Endodermal cell (in vitro differentiated cells): ENCODE results near the gene ACTN4. TPM values are rescaled to one million over a fixed set of nuclear protein-coding genes. Genes with fewer than 3 reads are reported as not detected.

ENCODE experiments used
- DNase-seq: peaks from one replicate; pipeline ENCODE4 v3.0.0-alpha.2; 2017
- H3K27ac ChIP-seq: 2 replicates; pipeline ENCODE4 v1.5.1; 2013; ENCODE audit warnings: mild to moderate bottlenecking, low read depth, low read length, moderate library complexity
- H3K27me3 ChIP-seq: 2 replicates; pipeline ENCODE4 v1.6.1; 2013; ENCODE audit warnings: mild to moderate bottlenecking, low read length, moderate library complexity; ENCODE audit not compliant: insufficient read depth, control insufficient read depth, poor library complexity, severe bottlenecking
- H3K36me3 ChIP-seq: 2 replicates; pipeline ENCODE4 v1.7.0; 2013; ENCODE audit warnings: mild to moderate bottlenecking, low read length, moderate library complexity; ENCODE audit not compliant: control insufficient read depth, insufficient read depth
- H3K4me1 ChIP-seq: one replicate; pipeline ENCODE4 v1.7.0; 2013; ENCODE audit warnings: low read length; ENCODE audit not compliant: control insufficient read depth, insufficient read depth
- H3K4me3 ChIP-seq: 2 replicates; pipeline ENCODE4 v1.5.1; 2013; ENCODE audit warnings: mild to moderate bottlenecking, low read length, moderate library complexity
- H3K9ac ChIP-seq: 2 replicates; pipeline ENCODE4 v1.6.1; 2013; ENCODE audit warnings: mild to moderate bottlenecking, low read length, moderate library complexity; ENCODE audit not compliant: poor library complexity, severe bottlenecking; ENCODE audit errors: extremely low read depth
- H3K9me3 ChIP-seq: 2 replicates; pipeline ENCODE4 v1.6.1; 2013; ENCODE audit warnings: mild to moderate bottlenecking, low read length, moderate library complexity; ENCODE audit not compliant: control insufficient read depth
- H3K27ac Mint-ChIP-seq: 2 replicates; pipeline ENCODE4 v1.8.0; 2020; ENCODE audit warnings: mixed read lengths
- H3K27me3 Mint-ChIP-seq: 2 replicates; pipeline ENCODE4 v1.8.0; 2021; ENCODE audit warnings: mild to moderate bottlenecking, mixed read lengths; ENCODE audit not compliant: insufficient read depth
- H3K36me3 Mint-ChIP-seq: 2 replicates; pipeline ENCODE4 v1.8.0; 2020; ENCODE audit warnings: low read depth, mixed read lengths
- H3K4me1 Mint-ChIP-seq: 2 replicates; pipeline ENCODE4 v1.8.0; 2020; ENCODE audit warnings: mixed read lengths
- H3K4me3 Mint-ChIP-seq: 2 replicates; pipeline ENCODE4 v1.8.0; 2020; ENCODE audit warnings: mild to moderate bottlenecking, moderate library complexity, mixed read lengths
- H3K9me3 Mint-ChIP-seq: 2 replicates; pipeline ENCODE4 v1.8.0; 2020; ENCODE audit warnings: mild to moderate bottlenecking, mixed read lengths
- CTCF ChIP-seq: fragments of 200-600 bp; sonication (generic); conservative IDR thresholded peaks from 2 replicates; pipeline ENCODE4 v1.5.0; 2021; ENCODE audit warnings: antibody characterized with exemption, mild to moderate bottlenecking
- WGBS, 2 experiments: methylation state at CpG; one replicate each; pipeline versions ENCODE4 v1.1.5 to v1.1.7; 2013; ENCODE audit warnings: missing lambda C conversion rate in 2 of 2, mixed read lengths in 1 of 2; ENCODE audit not compliant: insufficient coverage in 1 of 2, insufficient read length in 1 of 2; 5-methylcytosine and 5-hydroxymethylcytosine counted together
- total RNA-seq, 2 donors: library from RNA; stranded (reverse); fragmentation: NEBNext Ultra II Directional in 1 of 2; extraction: Animal tissue kit (Norgen Biotek cat#: 25700) in 1 of 2; gene quantifications; 2 replicates in 1 of 2; 3 replicates in 1 of 2; pipeline ENCODE4 v1.2.1, GENCODE V29; 2021

The ACTN4 gene
- total RNA-seq, 2 donors from 2014 or later: 378 to 437 TPM

GRCh38 chr19:38678891-38679494 lies 31.5 kb downstream of the ACTN4 start:
- Mint-ChIP-seq H3K27ac (peak overlapping the region; percentile 75), H3K36me3 (peaks cover 49% of the 10 kb centered on the region), H3K4me1 (peaks cover 55% of the 10 kb centered on the region), H3K9me3 (peaks cover 4% of the 10 kb centered on the region), H3K27me3 (no peaks in the 10 kb centered on the region), H3K4me3 (no peak overlapping the region)
- H3K27ac ChIP-seq: no peak overlapping the region
- no peak for TF ChIP-seq CTCF
- H3K4me1 ChIP-seq: peaks cover 11% of the 10 kb centered on the region
- DNase-seq: no peak
- H3K9ac ChIP-seq: no peak overlapping the region
- H3K4me3 ChIP-seq: no peak overlapping the region
- peaks cover 57% of the 10 kb centered on the region for H3K36me3 ChIP-seq
- WGBS, 2 experiments: 95 to 96% methylated on average over 6 to 7 of the region's 7 CpGs
- H3K27me3 ChIP-seq: no peaks in the 10 kb centered on the region
- no peaks in the 10 kb centered on the region for H3K9me3 ChIP-seq

GRCh38 chr19:38679839-38680238 lies 32.4 kb downstream of the ACTN4 start:
- H3K4me1 Mint-ChIP-seq: peaks cover 55% of the 10 kb centered on the region

DNA sequence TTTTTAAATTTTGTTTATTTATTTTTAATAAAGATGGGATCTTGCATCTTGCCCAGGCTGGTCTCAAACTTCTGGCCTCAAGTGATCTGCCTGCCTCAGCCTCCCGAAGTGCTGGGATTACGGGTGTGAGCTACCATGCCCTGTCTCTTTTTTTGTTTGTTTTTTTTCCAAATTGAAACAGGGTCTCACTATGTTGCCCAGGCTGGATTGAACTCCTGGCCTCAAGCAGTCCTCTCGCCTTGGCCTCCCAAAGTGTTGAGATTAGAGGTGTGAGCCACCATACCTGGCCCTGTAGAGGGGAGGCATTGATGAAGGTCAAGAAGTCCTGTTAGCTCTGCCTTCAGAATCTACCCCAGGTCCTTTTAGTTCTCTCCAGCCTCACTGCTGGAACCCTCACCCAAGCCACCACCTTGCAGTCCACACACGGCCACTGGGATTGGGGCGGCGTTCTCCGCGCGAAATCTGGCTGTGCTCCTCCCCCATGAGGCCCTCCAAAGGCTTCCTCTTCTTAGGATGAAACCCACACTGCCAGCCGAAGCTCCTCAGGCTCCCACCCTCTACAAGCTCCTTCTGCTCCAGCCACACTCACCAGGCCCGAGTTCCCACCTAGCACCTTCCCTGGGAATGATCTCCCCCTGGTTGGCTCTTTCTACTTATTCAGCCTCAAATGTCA lies 34.9 kb downstream of the ACTN4 start:
- Mint-ChIP-seq H3K4me3 (no peak overlapping the region), H3K27ac (peak overlapping the region; percentile 99)

More at GRCh38 chr19:38679839-38680238, 32.4 kb downstream of the ACTN4 start:
- H3K9me3 Mint-ChIP-seq: peaks cover 4% of the 10 kb centered on the region
- no peak for TF ChIP-seq CTCF
- Histone ChIP-seq H3K4me3 (no peak overlapping the region), H3K27ac (no peak overlapping the region), H3K4me1 (peaks cover 17% of the 10 kb centered on the region), H3K36me3 (peaks cover 57% of the 10 kb centered on the region), H3K9me3 (no peaks in the 10 kb centered on the region), H3K9ac (no peak overlapping the region), H3K27me3 (no peaks in the 10 kb centered on the region)
- DNase-seq: no peak
- no peak overlapping the region for H3K4me3 Mint-ChIP-seq
- WGBS, 2 experiments: 98% methylated on average over 4 of the region's 4 CpGs; no CpG with 5 or more reads in 1 of the 2 experiments
- peaks cover 49% of the 10 kb centered on the region for H3K36me3 Mint-ChIP-seq
- H3K27me3 Mint-ChIP-seq: no peaks in the 10 kb centered on the region
- peak overlapping the region; percentile 9 for H3K27ac Mint-ChIP-seq

More for the DNA sequence above, 34.9 kb downstream of the ACTN4 start:
- peak overlapping the region; percentile 90 for H3K27ac ChIP-seq
- peaks cover 31% of the 10 kb centered on the region for H3K4me1 ChIP-seq
- peaks cover 41% of the 10 kb centered on the region for H3K36me3 ChIP-seq
- H3K4me3 ChIP-seq: no peak overlapping the region
- no peaks in the 10 kb centered on the region for H3K9me3 ChIP-seq
- TF ChIP-seq CTCF: no peak
- peaks cover 58% of the 10 kb centered on the region for H3K4me1 Mint-ChIP-seq
- no peak overlapping the region for H3K9ac ChIP-seq
- DNase-seq: no peak
- H3K36me3 Mint-ChIP-seq: peaks cover 45% of the 10 kb centered on the region
- no peaks in the 10 kb centered on the region for H3K27me3 Mint-ChIP-seq
- WGBS, 2 experiments: 92% methylated on average over 6 to 11 of the region's 11 CpGs
- no peaks in the 10 kb centered on the region for H3K27me3 ChIP-seq
- peaks cover 4% of the 10 kb centered on the region for H3K9me3 Mint-ChIP-seq
